Natural killer cell (primary cell): ENCODE measurements around the gene GPC4. TPM values are rescaled to one million over a fixed set of nuclear protein-coding genes. Genes with fewer than 3 reads are reported as not detected.

Source experiments
- ATAC-seq, 3 donors: fragments of 150-1000 bp in 2 of 3; fragments of 200-7000 bp in 1 of 3; cut with Tn5 transposase; 1 replicate in 1 of 3; 2 replicates in 2 of 3; pipeline ENCODE4 v1.10.0; 2021; ENCODE audit warnings: mild to moderate bottlenecking in 2 of 3, moderate library complexity in 2 of 3
- DNase-seq, 2 donors: peaks; one replicate each; pipeline versions ENCODE4 v3.0.0 to v3.0.0-alpha.2; 2013 to 2021; ENCODE audit warnings: mixed read lengths in 1 of 2
- H3K27ac ChIP-seq: one replicate; pipeline ENCODE4 v1.5.1; 2013; ENCODE audit warnings: mild to moderate bottlenecking, low read length
- H3K27me3 ChIP-seq: one replicate; pipeline ENCODE4 v1.6.1; 2013; ENCODE audit warnings: low read length; ENCODE audit not compliant: control insufficient read depth, insufficient read depth
- H3K36me3 ChIP-seq: one replicate; pipeline ENCODE4 v1.6.1; 2013; ENCODE audit warnings: low read length; ENCODE audit not compliant: control insufficient read depth, insufficient read depth
- H3K4me1 ChIP-seq: one replicate; pipeline ENCODE4 v1.6.1; 2013; ENCODE audit warnings: low read length; ENCODE audit not compliant: control insufficient read depth, insufficient read depth
- H3K4me3 ChIP-seq: one replicate; pipeline ENCODE4 v1.5.1; 2013; ENCODE audit warnings: low read length
- H3K9me3 ChIP-seq: one replicate; pipeline ENCODE4 v1.6.1; 2013; ENCODE audit warnings: low read length; ENCODE audit not compliant: control insufficient read depth, insufficient read depth
- H3K27ac Mint-ChIP-seq, 2 donors: one replicate each; pipeline ENCODE4 v1.8.0; 2022; ENCODE audit warnings: mild to moderate bottlenecking in 2 of 2, mixed read lengths in 2 of 2, moderate library complexity in 1 of 2
- H3K27me3 Mint-ChIP-seq, 2 donors: one replicate each; pipeline ENCODE4 v1.8.0; 2022; ENCODE audit warnings: low read depth in 2 of 2, mixed read lengths in 2 of 2
- H3K36me3 Mint-ChIP-seq: one replicate; pipeline ENCODE4 v1.8.0; 2022; ENCODE audit warnings: mixed read lengths
- H3K4me1 Mint-ChIP-seq, 2 donors: one replicate each; pipeline ENCODE4 v1.8.0; 2022; ENCODE audit warnings: mixed read lengths in 2 of 2
- H3K4me3 Mint-ChIP-seq: one replicate; pipeline ENCODE4 v1.8.0; 2022; ENCODE audit warnings: mild to moderate bottlenecking, moderate library complexity, mixed read lengths
- H3K9me3 Mint-ChIP-seq, 2 donors: one replicate each; pipeline ENCODE4 v1.8.0; 2022; ENCODE audit warnings: mixed read lengths in 2 of 2
- WGBS: methylation state at CpG from one replicate; pipeline ENCODE4 v1.1.7; 2013; ENCODE audit warnings: missing lambda C conversion rate; ENCODE audit not compliant: insufficient coverage; 5-methylcytosine and 5-hydroxymethylcytosine counted together
- intact Hi-C: fragments of 100-400 bp; cut with micrococcal nuclease; formaldehyde crosslinking; loops from one replicate; pipeline ENCODE4 v1.14.2; 2022
- total RNA-seq, 4 donors: library from RNA; stranded (reverse); fragments of 120-200 nt in 1 of 4; gene quantifications; one replicate each; pipeline versions ENCODE4 v1.2.3 to v1.2.4, GENCODE V29; 2013 to 2022
- TF ChIP-seq, protein P1 (sequence below): fragments of 200-600 bp; IDR thresholded peaks from one replicate; pipeline ENCODE4 v1.8.0; 2022; ENCODE audit warnings: antibody characterized with exemption

The GPC4 gene
- total RNA-seq, 3 donors from 2014 or later (not counting 1 experiment from before 2014, with no cell fraction given) = 0.08 TPM; not detected in 2

DNA sequence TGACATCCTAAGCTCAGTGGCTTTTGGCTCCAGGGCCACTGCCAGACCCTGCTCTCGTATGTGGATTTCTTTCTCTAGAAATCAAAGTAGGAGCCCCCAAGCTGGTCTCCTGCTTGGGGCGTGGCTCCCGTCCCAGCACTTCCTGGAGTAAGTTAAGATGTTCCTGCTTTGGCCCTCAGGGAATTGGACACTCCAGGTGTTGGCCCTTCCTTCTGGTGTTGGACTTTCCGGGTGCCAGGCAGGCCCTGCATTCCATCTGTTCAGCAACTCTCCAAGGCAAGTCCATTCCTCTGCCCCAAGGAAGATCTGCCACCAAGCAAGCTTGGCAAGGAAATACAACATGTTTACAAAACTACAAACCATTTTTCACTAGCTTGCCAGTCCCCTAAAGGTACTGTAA is 22.1 kb upstream of the GPC4 start:
- H3K9me3 ChIP-seq = no peaks in the 10 kb centered on the region
- no peak overlapping the region for H3K27ac ChIP-seq
- H3K36me3 ChIP-seq = no peaks in the 10 kb centered on the region
- intact Hi-C loops = no loop called here
- 85% methylated on average over 4 of the region's 4 CpGs for WGBS
- H3K4me1 Mint-ChIP-seq = no peaks in the 10 kb centered on the region
- no peak for DNase-seq
- H3K4me3 Mint-ChIP-seq = no peak overlapping the region
- H3K4me1 ChIP-seq = no peaks in the 10 kb centered on the region
- no peaks in the 10 kb centered on the region for H3K9me3 Mint-ChIP-seq
- ATAC-seq = no peak
- TF ChIP-seq, protein P1, sequence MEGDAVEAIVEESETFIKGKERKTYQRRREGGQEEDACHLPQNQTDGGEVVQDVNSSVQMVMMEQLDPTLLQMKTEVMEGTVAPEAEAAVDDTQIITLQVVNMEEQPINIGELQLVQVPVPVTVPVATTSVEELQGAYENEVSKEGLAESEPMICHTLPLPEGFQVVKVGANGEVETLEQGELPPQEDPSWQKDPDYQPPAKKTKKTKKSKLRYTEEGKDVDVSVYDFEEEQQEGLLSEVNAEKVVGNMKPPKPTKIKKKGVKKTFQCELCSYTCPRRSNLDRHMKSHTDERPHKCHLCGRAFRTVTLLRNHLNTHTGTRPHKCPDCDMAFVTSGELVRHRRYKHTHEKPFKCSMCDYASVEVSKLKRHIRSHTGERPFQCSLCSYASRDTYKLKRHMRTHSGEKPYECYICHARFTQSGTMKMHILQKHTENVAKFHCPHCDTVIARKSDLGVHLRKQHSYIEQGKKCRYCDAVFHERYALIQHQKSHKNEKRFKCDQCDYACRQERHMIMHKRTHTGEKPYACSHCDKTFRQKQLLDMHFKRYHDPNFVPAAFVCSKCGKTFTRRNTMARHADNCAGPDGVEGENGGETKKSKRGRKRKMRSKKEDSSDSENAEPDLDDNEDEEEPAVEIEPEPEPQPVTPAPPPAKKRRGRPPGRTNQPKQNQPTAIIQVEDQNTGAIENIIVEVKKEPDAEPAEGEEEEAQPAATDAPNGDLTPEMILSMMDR = no peak
- H3K27me3 Mint-ChIP-seq = peaks cover 2 to 8% of the 10 kb centered on the region in 2 donors
- H3K27me3 ChIP-seq = no peaks in the 10 kb centered on the region
- no peaks in the 10 kb centered on the region for H3K36me3 Mint-ChIP-seq
- H3K27ac Mint-ChIP-seq = no peak overlapping the region
- H3K4me3 ChIP-seq = no peak overlapping the region

DNA sequence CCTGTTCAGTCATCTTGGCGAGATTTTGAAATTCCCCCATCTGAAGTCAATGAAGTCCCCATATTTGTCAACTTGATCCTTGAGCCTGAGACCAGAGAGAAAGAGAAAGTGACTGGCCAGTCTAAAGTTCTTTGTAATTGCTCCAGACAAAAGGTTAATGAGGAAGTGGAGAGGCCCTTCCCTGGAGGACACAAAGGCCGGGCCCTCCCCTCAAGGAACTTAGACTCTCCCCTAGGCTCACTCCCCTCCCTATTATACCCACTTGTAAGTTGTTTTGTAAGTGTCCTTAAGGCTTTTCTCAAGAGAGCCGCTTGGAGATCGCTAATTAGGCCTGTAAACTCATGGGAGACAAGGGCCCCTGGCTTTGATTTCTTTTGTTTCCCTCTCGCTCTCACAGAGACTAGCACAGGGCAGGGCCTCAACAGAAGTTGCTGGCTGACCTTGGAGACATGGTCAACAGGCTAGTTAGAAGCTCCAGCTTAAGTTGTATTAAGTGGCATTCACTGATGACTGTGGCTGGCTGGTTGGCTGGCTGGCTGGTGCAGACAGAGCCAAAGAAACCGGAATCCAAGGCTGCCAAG is 20.3 kb upstream of the GPC4 start:
- no peak overlapping the region for H3K27ac ChIP-seq
- H3K9me3 Mint-ChIP-seq = no peaks in the 10 kb centered on the region
- no peaks in the 10 kb centered on the region for H3K36me3 ChIP-seq
- TF ChIP-seq, protein P1 = no peak
- 81% methylated on average over 5 of the region's 6 CpGs for WGBS
- ATAC-seq = no peak
- no peaks in the 10 kb centered on the region for H3K36me3 Mint-ChIP-seq
- no peak overlapping the region for H3K4me3 ChIP-seq
- intact Hi-C loops = no loop called here
- no peaks in the 10 kb centered on the region for H3K4me1 Mint-ChIP-seq
- no peak for DNase-seq
- no peaks in the 10 kb centered on the region for H3K9me3 ChIP-seq
- no peak overlapping the region for H3K27ac Mint-ChIP-seq
- no peak overlapping the region for H3K4me3 Mint-ChIP-seq
- H3K4me1 ChIP-seq = no peaks in the 10 kb centered on the region
- peaks cover 2 to 13% of the 10 kb centered on the region in 2 donors for H3K27me3 Mint-ChIP-seq
- no peaks in the 10 kb centered on the region for H3K27me3 ChIP-seq

DNA sequence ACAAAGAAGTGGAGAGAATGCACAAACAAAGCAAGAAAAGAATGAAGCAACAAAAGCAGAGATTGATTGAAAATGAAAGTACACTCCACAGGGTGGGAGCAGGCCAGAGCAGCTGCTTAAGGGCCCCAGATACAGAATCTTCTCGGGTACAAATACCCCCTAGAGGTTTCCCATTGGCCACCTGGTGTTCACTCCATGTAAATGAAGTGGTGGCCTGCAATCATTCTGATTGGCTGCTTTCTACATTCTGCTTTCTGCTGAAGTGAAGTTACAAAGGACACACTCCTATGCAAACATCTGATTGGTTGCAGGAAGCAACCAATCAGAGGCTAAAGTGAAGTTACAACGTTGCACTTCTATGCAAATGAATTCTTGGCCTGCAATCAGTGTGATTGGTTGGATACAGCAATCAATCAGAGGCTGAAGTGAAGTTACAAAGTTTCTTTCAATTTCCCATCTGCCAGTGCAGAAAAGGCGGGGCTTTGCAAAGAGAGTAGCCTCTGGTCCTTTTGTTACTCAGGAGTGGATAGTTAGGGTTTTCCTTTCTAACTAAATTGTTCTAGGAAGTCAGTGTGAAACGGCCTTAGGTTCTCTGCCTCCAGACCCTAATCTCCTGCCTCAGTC is 19.0 kb upstream of the GPC4 start:
- Histone ChIP-seq H3K27me3 (no peaks in the 10 kb centered on the region), H3K36me3 (no peaks in the 10 kb centered on the region), H3K9me3 (no peaks in the 10 kb centered on the region), H3K4me3 (no peak overlapping the region), H3K4me1 (no peaks in the 10 kb centered on the region), H3K27ac (no peak overlapping the region)
- ATAC-seq (no peak), DNase-seq (no peak)
- intact Hi-C loops = no loop called here
- no peak overlapping the region for H3K27ac Mint-ChIP-seq
- peaks cover 0 to 16% of the 10 kb centered on the region in 2 donors for H3K27me3 Mint-ChIP-seq
- no peaks in the 10 kb centered on the region for H3K36me3 Mint-ChIP-seq
- TF ChIP-seq, protein P1 = no peak
- no peak overlapping the region for H3K4me3 Mint-ChIP-seq
- 82% methylated on average over 3 of the region's 4 CpGs for WGBS
- no peaks in the 10 kb centered on the region for H3K4me1 Mint-ChIP-seq
- H3K9me3 Mint-ChIP-seq = no peaks in the 10 kb centered on the region

DNA sequence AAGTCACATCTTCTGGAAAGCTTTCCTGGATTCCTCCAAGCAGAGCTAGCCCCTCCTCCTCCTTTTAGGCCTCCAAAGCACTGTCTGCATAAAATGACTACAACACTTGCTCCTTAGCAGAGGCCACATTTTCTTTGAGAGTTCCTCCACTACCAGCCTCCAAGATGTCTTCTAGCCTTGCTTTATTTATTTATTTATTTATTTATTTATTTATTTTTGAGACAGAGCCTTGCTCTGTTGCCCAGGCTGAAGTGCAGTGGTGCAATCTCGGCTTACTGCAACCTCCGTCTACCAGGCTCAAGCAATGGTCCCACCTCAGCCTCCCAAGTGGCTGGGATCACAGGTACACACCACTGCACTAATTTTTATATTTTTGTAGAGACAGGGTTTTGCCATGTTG is 4.6 kb upstream of the GPC4 start:
- intact Hi-C loops = no loop called here
- peaks cover 18 to 61% of the 10 kb centered on the region in 2 donors for H3K27me3 Mint-ChIP-seq
- Histone ChIP-seq H3K4me1 (peaks cover 3% of the 10 kb centered on the region), H3K27ac (no peak overlapping the region), H3K9me3 (no peaks in the 10 kb centered on the region), H3K4me3 (no peak overlapping the region), H3K36me3 (no peaks in the 10 kb centered on the region), H3K27me3 (peaks cover 3% of the 10 kb centered on the region)
- ATAC-seq (no peak), DNase-seq (no peak)
- no peak overlapping the region for H3K27ac Mint-ChIP-seq
- no CpG with 5 or more reads among the region's 2 CpGs for WGBS
- no peak overlapping the region for H3K4me3 Mint-ChIP-seq
- H3K9me3 Mint-ChIP-seq = peaks cover 0 to 3% of the 10 kb centered on the region in 2 donors
- H3K4me1 Mint-ChIP-seq = no peaks in the 10 kb centered on the region
- TF ChIP-seq, protein P1 = no peak
- H3K36me3 Mint-ChIP-seq = no peaks in the 10 kb centered on the region
